Endothelial cell of umbilical vein (primary cell): Measurements from ENCODE around the gene DNAH6. TPM values are rescaled to one million over a fixed set of nuclear protein-coding genes. Genes with fewer than 3 reads are reported as not detected.

Experiments used
- BruUV-seq: library from RNA; stranded (reverse); fragments of 400-500 nt; replicated peaks from 2 replicates; lab custom pipeline; 2021; lab: Mats Ljungman, UMichigan
- CTCF ChIA-PET: fragments of 300-600, 350-600 bp; sonication (Branson Sonifier 250); formaldehyde crosslinking; loops from one replicate; lab custom pipeline; 2021; ENCODE audit warnings: antibody characterized with exemption, inconsistent platforms; lab: Charles Lee
- POLR2A ChIA-PET: fragments of 300-600, 350-600 bp; sonication (Branson Sonifier 250); formaldehyde crosslinking; loops from one replicate; lab custom pipeline; 2021; ENCODE audit warnings: antibody characterized with exemption, inconsistent platforms; lab: Charles Lee
- DNase-seq: peaks from one replicate; pipeline ENCODE4 v3.0.0-alpha.2; 2011; ENCODE audit warnings: low read depth, low spot score
- FAIRE-seq: peaks from 2 replicates; lab custom pipeline; 2011; peaks lifted over from hg19 to GRCh38; lab: Jason Lieb, UNC
- H2AFZ ChIP-seq: 2 replicates; pipeline ENCODE4 v1.6.0; 2012; ENCODE audit warnings: low read depth, low read length, control low read depth, inconsistent platforms
- H3K27ac ChIP-seq: 2 replicates; pipeline ENCODE4 v1.5.1; 2011; ENCODE audit warnings: low read depth, mild to moderate bottlenecking, control low read depth, low read length, moderate library complexity; ENCODE audit not compliant: insufficient read depth
- H3K27me3 ChIP-seq, 2 experiments: 2 replicates each; pipeline versions ENCODE4 v1.6.0 to v1.6.1; 2011; ENCODE audit warnings: low read length in 2 of 2, mixed read lengths in 1 of 2; ENCODE audit not compliant: control insufficient read depth in 2 of 2, insufficient read depth in 2 of 2
- H3K36me3 ChIP-seq, 2 experiments: 2 replicates in 1 of 2; 3 replicates in 1 of 2; pipeline ENCODE4 v1.5.1; 2011; ENCODE audit warnings: low read length in 2 of 2, mild to moderate bottlenecking in 1 of 2, moderate library complexity in 1 of 2; ENCODE audit not compliant: control insufficient read depth in 2 of 2, insufficient read depth in 2 of 2; ENCODE audit errors: extremely low read depth in 1 of 2
- H3K4me1 ChIP-seq: 3 replicates; pipeline ENCODE4 v1.5.1; 2011; ENCODE audit warnings: mild to moderate bottlenecking, low read length; ENCODE audit not compliant: control insufficient read depth, insufficient read depth; ENCODE audit errors: extremely low read depth
- H3K4me2 ChIP-seq: 2 replicates; pipeline ENCODE4 v1.6.1; 2011; ENCODE audit warnings: low read length, control low read depth, mixed read lengths; ENCODE audit not compliant: insufficient read depth
- H3K4me3 ChIP-seq, 3 experiments: fragments of 200-600 bp in 1 of 3; sonication (generic), shearing (Covaris generic) in 1 of 3; replicated peaks in 1 of 3; 2 replicates each; pipeline ENCODE4 v1.5.1; 2011 to 2016; ENCODE audit warnings: control low read depth in 3 of 3, low read length in 3 of 3, mild to moderate bottlenecking in 2 of 3, inconsistent platforms in 1 of 3, low read depth in 1 of 3, moderate library complexity in 1 of 3; ENCODE audit not compliant: insufficient read depth in 1 of 3
- H3K79me2 ChIP-seq: 2 replicates; pipeline ENCODE4 v1.6.0; 2012; ENCODE audit warnings: low read length, inconsistent platforms; ENCODE audit not compliant: control insufficient read depth, insufficient read depth
- H3K9ac ChIP-seq: replicated peaks from 2 replicates; pipeline ENCODE3; 2011; ENCODE audit warnings: low read length, control low read depth; ENCODE audit not compliant: insufficient read depth; ENCODE audit errors: extremely low read depth
- H3K9me1 ChIP-seq: replicated peaks from 3 replicates; pipeline ENCODE4 v1.6.0; 2011; ENCODE audit warnings: mild to moderate bottlenecking, low read length; ENCODE audit not compliant: control insufficient read depth, insufficient read depth; ENCODE audit errors: extremely low read depth
- H3K9me3 ChIP-seq: replicated peaks from 2 replicates; pipeline ENCODE4 v1.5.1; 2012; ENCODE audit warnings: low read length, inconsistent platforms; ENCODE audit not compliant: control insufficient read depth, insufficient read depth
- H4K20me1 ChIP-seq: replicated peaks from 2 replicates; pipeline ENCODE3; 2011; ENCODE audit warnings: mild to moderate bottlenecking, low read length; ENCODE audit not compliant: control insufficient read depth, insufficient read depth; ENCODE audit errors: extremely low read depth
- CTCF ChIP-seq, 2 donors: IDR thresholded peaks; 1 replicate in 1 of 2; 2 replicates in 1 of 2; pipeline ENCODE4 v1.5.1; 2011; ENCODE audit warnings: low read length in 2 of 2, mild to moderate bottlenecking in 2 of 2, moderate library complexity in 2 of 2, control low read depth in 1 of 2, inconsistent platforms in 1 of 2, low read depth in 1 of 2; ENCODE audit not compliant: insufficient read depth in 1 of 2; ENCODE audit errors: extremely low read depth in 1 of 2
- EZH2 ChIP-seq: IDR thresholded peaks from 2 replicates; pipeline ENCODE4 v1.6.1; 2012; ENCODE audit warnings: borderline replicate concordance, low read depth, mild to moderate bottlenecking, moderate library complexity, low read length, inconsistent platforms; ENCODE audit not compliant: severe bottlenecking
- FOS ChIP-seq: IDR thresholded peaks from 2 replicates; pipeline ENCODE4 v1.6.1; 2011; ENCODE audit warnings: mild to moderate bottlenecking, low read length, moderate library complexity, borderline replicate concordance; ENCODE audit not compliant: insufficient read depth
- GATA2 ChIP-seq: IDR thresholded peaks from 2 replicates; pipeline ENCODE4 v1.7.0; 2011; ENCODE audit warnings: low read depth, mild to moderate bottlenecking, moderate library complexity, mixed read lengths, low read length; ENCODE audit not compliant: insufficient read length, insufficient read depth
- JUN ChIP-seq: IDR thresholded peaks from 2 replicates; pipeline ENCODE4 v1.6.1; 2011; ENCODE audit warnings: borderline replicate concordance, low read depth; ENCODE audit not compliant: insufficient read length, insufficient read depth
- MAX ChIP-seq: IDR thresholded peaks from 2 replicates; pipeline ENCODE4 v1.6.1; 2011; ENCODE audit not compliant: insufficient read depth, insufficient read length
- MYC ChIP-seq: IDR thresholded peaks from one replicate; pipeline ENCODE4 v1.6.1; 2011; ENCODE audit warnings: mild to moderate bottlenecking, low read depth, low read length
- POLR2A ChIP-seq: IDR thresholded peaks from 2 replicates; pipeline ENCODE4 v1.6.1; 2012; ENCODE audit warnings: low read depth, mild to moderate bottlenecking, control low read depth, low read length
- POLR2AphosphoS5 ChIP-seq: IDR thresholded peaks from 2 replicates; pipeline ENCODE4 v1.6.1; 2012; ENCODE audit warnings: low read depth, mild to moderate bottlenecking, control low read depth, low read length, moderate library complexity; ENCODE audit not compliant: insufficient read depth
- dilution Hi-C: fragments of 300-500 bp; cut with MboI; formaldehyde crosslinking; loops from one replicate; pipeline ENCODE4 v1.15.0; 2019; ENCODE audit warnings: low sequenced_read_pairs; ENCODE audit not compliant: extremely low pct_ligation_motif_present
- intact Hi-C: fragments of 100-400 bp; cut with micrococcal nuclease; formaldehyde crosslinking; loops from one replicate; pipeline ENCODE4 v1.10.0; 2022
- polyA plus RNA-seq, 4 experiments: library from polyadenylated mRNA; depleted of rRNA in 3 of 4; stranded (reverse) in 3 of 4; unstranded in 1 of 4; fragments of >200 nt; gene quantifications; 2 replicates each; pipeline versions ENCODE4 v1.2.1 to v1.2.3, GENCODE V29; 2011 to 2012; ENCODE audit warnings: missing spikeins in 1 of 4
- total RNA-seq: library from RNA; stranded (reverse); gene quantifications from 2 replicates; pipeline ENCODE4 v1.2.3, GENCODE V29; 2021

DNAH6 gene
- total and polyA plus RNA-seq, 2 donors (not counting 3 experiments of a cell fraction or from before 2014, with no cell fraction given): 0.24 TPM; not detected in 1

- Histone ChIP-seq H3K9me3 (no peaks in the 10 kb centered on the region), H3K79me2 (no peaks in the 10 kb centered on the region), H2AFZ (no peak overlapping the region), H3K4me3 (no peak overlapping the region), H3K4me2 (no peak overlapping the region), H4K20me1 (no peaks in the 10 kb centered on the region), H3K36me3 (no peaks in the 10 kb centered on the region), H3K27ac (no peak overlapping the region), H3K9ac (no peak overlapping the region), H3K9me1 (no peaks in the 10 kb centered on the region), H3K4me1 (no peaks in the 10 kb centered on the region), H3K27me3 (peaks cover 2 to 6% of the 10 kb centered on the region in 2 experiments)
- intact Hi-C loops (no loop called here), dilution Hi-C loops (no loop called here)
- TF ChIP-seq MAX (no peak), CTCF (IDR thresholded peaks at IDR 0.05; ENCODE audit: extremely low read depth in 1 of 2, insufficient read depth in 1 of 2, low read depth in 1 of 2, low read length in 2 of 2) (no peak), JUN (no peak), EZH2 (no peak), MYC (no peak), GATA2 (no peak), POLR2A (no peak), POLR2AphosphoS5 (no peak), FOS (no peak)
- ChIA-PET POLR2A (no interaction called here), CTCF (interaction anchor here (0.7 kb wide), 1 partner anchor 313 kb away, joined by 3 read pairs; no protein-coding TSS in a partner anchor)
- BruUV-seq: no TSS peak
- no peak for DNase-seq
- FAIRE-seq: no peak
These were observed 113.3 kb downstream of the DNAH6 start for GRCh38 chr2:84629550-84629949.
